HepG2 (cell line): Measurements from ENCODE around the gene SYTL2. TPM values are rescaled to one million over a fixed set of nuclear protein-coding genes. Genes with fewer than 3 reads are reported as not detected.

Experiments
- DNMT1 ChIP-seq: sonication (generic); formaldehyde crosslinking; IDR thresholded peaks from 2 replicates; pipeline ENCODE4 v1.5.1; 2020; ENCODE audit warnings: mild to moderate bottlenecking, missing genetic modification reagents
- E2F5 ChIP-seq: sonication (generic); formaldehyde crosslinking; conservative IDR thresholded peaks from 2 replicates; pipeline ENCODE4 v1.4.0; 2020; ENCODE audit warnings: missing genetic modification reagents
- ETV6 ChIP-seq: sonication (generic); formaldehyde crosslinking; conservative IDR thresholded peaks from 2 replicates; pipeline ENCODE4 v1.4.0; 2020; ENCODE audit warnings: missing genetic modification reagents
- MTERF4 ChIP-seq: sonication (generic); formaldehyde crosslinking; IDR thresholded peaks from 2 replicates; pipeline ENCODE4 v1.8.0; 2023; ENCODE audit warnings: mild to moderate bottlenecking, missing genetic modification reagents
- POLR2A ChIP-seq, 2 experiments: IDR thresholded peaks; 2 replicates each; pipeline ENCODE4 v1.6.1; 2011; ENCODE audit warnings: low read depth in 2 of 2, low read length in 2 of 2, mild to moderate bottlenecking in 1 of 2, moderate library complexity in 1 of 2; ENCODE audit not compliant: insufficient read depth in 1 of 2
- ZHX2 ChIP-seq, 2 experiments: sonication (generic) in 1 of 2; formaldehyde crosslinking in 1 of 2; IDR thresholded peaks; 2 replicates each; pipeline versions ENCODE4 v1.6.1 to v1.9.0; 2014 to 2022; ENCODE audit warnings: antibody characterized with exemption in 1 of 2, borderline replicate concordance in 1 of 2, inconsistent platforms in 1 of 2, low read depth in 1 of 2, missing genetic modification reagents in 1 of 2
- ZNF225 ChIP-seq: sonication (generic); formaldehyde crosslinking; IDR thresholded peaks from 2 replicates; pipeline ENCODE4 v1.4.0; 2020; ENCODE audit warnings: mild to moderate bottlenecking, missing genetic modification reagents
- ZNF318 ChIP-seq: sonication (generic); formaldehyde crosslinking; IDR thresholded peaks from 2 replicates; pipeline ENCODE4 v1.4.0; 2020; ENCODE audit warnings: mild to moderate bottlenecking, missing genetic modification reagents
- ZNF761 ChIP-seq: sonication (generic); formaldehyde crosslinking; conservative IDR thresholded peaks from 2 replicates; pipeline ENCODE4 v1.4.0; 2020; ENCODE audit warnings: mild to moderate bottlenecking, missing genetic modification reagents
- ZNF891 ChIP-seq: sonication (generic); formaldehyde crosslinking; IDR thresholded peaks from 2 replicates; pipeline ENCODE4 v1.5.0; 2020; ENCODE audit warnings: mild to moderate bottlenecking, missing genetic modification reagents
- polyA plus RNA-seq, 8 experiments: library from polyadenylated mRNA; depleted of rRNA in 3 of 8; stranded (reverse) in 7 of 8; unstranded in 1 of 8; fragments of >200 nt; fragmentation: Illumina TruSeq in 4 of 8; extraction: Trizol in 4 of 8; gene quantifications; 2 replicates each; pipeline versions ENCODE4 v1.2.1 to v1.2.3, GENCODE V29; 2011 to 2016; ENCODE audit warnings: low read depth in 4 of 8, missing spikeins in 1 of 8, mixed read lengths in 1 of 8; ENCODE audit not compliant: insufficient read depth in 1 of 8
- total RNA-seq, 5 experiments: library from RNA; depleted of rRNA; stranded (reverse); fragments of >200 nt; fragmentation: Illumina TruSeq; extraction: Trizol; gene quantifications; 2 replicates each; pipeline ENCODE4 v1.2.3, GENCODE V29; 2016; ENCODE audit warnings: low read depth in 1 of 5

Gene SYTL2
- total and polyA plus RNA-seq, 2 of the 13 experiments (the other 11 are each of a cell fraction or from before 2014, with no cell fraction given), result 0.77 to 0.90 TPM

- TF ChIP-seq E2F5 (CRISPR knock-in tag) (0 out of 2 replicates have a peak, but pooled peaks have one; percentile 52), POLR2A (IDR thresholded peaks at IDR 0.05; ENCODE audit: insufficient read depth in 1 of 2, low read depth in 2 of 2, low read length in 2 of 2) (peak; percentile 95 to 96), DNMT1 (CRISPR knock-in tag) (peak; percentile 58; the same call in 1 of the 2 replicates), ZNF318 (CRISPR knock-in tag) (no peak), ETV6 (peak; percentile 65; the same call in 1 of the 2 replicates), ZNF891 (peak; percentile 76), ZNF225 (CRISPR knock-in tag) (no peak), ZNF761 (0 out of 2 replicates have a peak, but pooled peaks have one; percentile 57), ZHX2 (IDR thresholded peaks at IDR 0.05; ENCODE audit: low read depth) (peak; percentile 69; the same call in 1 of the 2 replicates), ZHX2 (CRISPR knock-in tag; IDR thresholded peaks at IDR 0.05; ENCODE audit: borderline replicate concordance) (peak; percentile 42; the same call in 1 of the 2 replicates), MTERF4 (peak; percentile 40; the same call in 1 of the 2 replicates)
Observed at GRCh38 chr11:85664615-85665481, 146.1 kb downstream of the SYTL2 start, which contains the start of gene CREBZF (continued).
